ENCODE measurements around the gene GPER1. TPM values are rescaled to one million over a fixed set of nuclear protein-coding genes. Genes with fewer than 3 reads are reported as not detected.

The GPER1 gene
- total RNA-seq: 4.1 TPM

DNA sequence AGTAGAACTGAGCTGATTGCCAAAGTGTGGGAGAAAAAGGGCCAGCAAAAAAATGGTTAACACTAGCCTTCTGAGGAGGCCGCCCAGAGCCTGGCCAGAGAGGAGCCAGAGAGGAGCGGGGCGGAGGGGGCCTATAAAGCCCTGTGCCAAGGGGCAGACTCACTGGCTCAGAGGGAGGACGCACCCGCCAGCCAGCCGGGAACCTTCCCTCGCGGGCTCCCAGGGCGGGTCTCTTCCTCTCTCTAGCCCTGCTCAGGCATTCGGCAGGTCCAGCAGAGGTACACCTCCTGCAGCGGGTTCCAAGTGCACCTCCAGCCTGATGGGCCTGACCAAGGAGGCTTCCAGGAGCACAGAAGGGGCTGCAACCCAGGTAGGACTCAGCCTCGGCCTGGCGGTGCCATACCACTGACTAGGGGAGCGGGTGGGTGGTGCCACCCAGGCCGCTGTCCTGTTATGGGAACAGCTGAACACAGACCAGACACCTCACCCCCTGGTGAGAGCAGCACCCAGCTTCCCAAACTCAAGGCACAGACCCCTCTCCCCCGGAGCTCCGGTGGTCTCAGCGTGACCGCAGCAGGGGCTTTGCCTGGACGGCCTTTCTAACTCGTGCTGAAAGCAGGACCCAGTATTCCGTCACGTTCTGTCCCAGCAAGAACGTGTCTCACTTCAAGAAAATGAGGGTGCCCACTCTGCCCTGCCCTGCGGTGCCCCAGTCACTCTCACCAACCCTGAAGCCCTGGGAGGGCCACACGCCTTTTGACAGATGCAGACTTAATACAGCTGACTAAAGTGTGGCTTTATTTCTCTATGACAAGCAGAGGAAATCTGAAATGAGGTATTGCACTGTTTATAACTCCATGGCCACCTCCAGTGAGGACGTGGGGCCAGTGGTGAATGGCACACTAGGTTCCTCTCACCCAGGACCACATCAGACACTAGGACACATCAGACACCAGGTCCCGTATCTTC is at the start of gene GPER1:
Gene GPER1, plus strand, starts transcription at position 162 of the 969 bp plus-strand sequence. CDS start 3,616 bp downstream, outside the sequence.

DNA sequence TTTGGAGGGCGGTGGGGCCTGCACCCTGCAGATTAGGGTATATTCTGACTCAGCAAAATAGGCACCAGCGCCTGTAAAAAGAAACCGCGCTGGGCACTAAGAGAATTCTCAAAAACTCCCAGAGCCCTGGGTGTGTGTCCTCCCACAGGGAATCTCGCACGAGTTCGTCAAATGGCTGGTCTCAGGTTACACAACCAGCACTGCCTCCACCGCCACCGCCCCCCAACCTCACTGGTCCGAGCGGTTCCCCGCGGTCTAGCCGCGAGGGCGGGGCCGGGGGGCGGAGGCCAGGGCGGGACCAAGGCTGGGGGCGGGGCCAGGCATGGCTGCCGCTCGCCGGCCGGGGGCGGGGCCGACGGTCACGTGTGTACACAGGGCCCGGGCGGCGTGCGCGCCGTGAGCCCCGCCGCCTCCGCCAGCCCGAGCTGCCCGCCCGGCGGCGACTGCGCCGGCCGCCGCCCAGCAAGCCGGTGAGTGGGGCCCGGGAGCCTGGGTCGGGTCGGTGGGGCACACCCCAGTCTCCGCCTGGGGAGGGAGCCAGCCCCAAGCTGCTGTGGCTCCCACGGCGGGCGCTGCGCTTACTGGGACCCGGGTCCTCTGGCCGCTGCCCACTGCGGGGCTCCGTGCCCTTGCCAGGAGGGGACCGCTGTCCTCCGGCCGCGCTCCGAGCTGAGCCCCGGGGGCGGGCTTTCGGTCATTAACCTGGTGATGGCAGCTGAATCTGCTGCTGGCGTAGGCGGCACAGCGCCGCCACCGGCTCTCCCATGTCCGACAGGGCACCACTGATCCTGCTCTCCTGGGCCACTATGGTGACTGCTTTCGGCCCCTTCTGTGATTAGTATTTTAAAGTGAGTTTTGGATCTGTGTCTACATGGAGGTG is 43.5 kb upstream of the GPER1 start, which contains the start of gene GPR146:
Gene GPR146, plus strand, starts transcription at position 358 of the 880 bp plus-strand sequence. CDS start 12,970 bp downstream, outside the sequence.

Other genes with a start within 250 kb of the GPER1 start
- 40.3 TPM for gene GET4, start 211.6 kb upstream of the GPER1 start, total RNA-seq
- 11.3 TPM for gene ADAP1, start 133.4 kb upstream of the GPER1 start, total RNA-seq
- gene COX19, start 112.6 kb upstream of the GPER1 start, total RNA-seq: 15.0 TPM
- gene CYP2W1, start 104.9 kb upstream of the GPER1 start, total RNA-seq: 14.5 TPM
- 9.5 TPM for gene GPR146, start 43.6 kb upstream of the GPER1 start, total RNA-seq
- gene ZFAND2A, start 72.1 kb downstream of the GPER1 start, total RNA-seq: 17.0 TPM
- 1.3 TPM for gene UNCX, start 144.8 kb downstream of the GPER1 start, total RNA-seq